GM19240 (cell line): ENCODE results near the gene AATF.
"Not testable (repeated sequence)": the region's sequence is repeated elsewhere in the genome, so short reads cannot be mapped to it uniquely, and the experiment has no call there.

Experiments used
- DNase-seq: peaks from one replicate; pipeline ENCODE4 v3.0.0; 2011; ENCODE audit warnings: low spot score; ENCODE audit not compliant: insufficient read length

The AATF gene

GRCh38 chr17:37073464-37073863 is 124.7 kb downstream of the AATF start:
- DNase-seq, result not testable (repeated sequence)

- no peak for DNase-seq
Observed at GRCh38 chr17:37079065-37079708, 130.4 kb downstream of the AATF start.

GRCh38 chr17:37079735-37080134 is 131.0 kb downstream of the AATF start:
- no peak for DNase-seq

- no peak for DNase-seq
Observed at GRCh38 chr17:37081287-37081686, 132.5 kb downstream of the AATF start.

GRCh38 chr17:37082311-37082860 is 133.6 kb downstream of the AATF start:
- DNase-seq, result no peak

- no peak for DNase-seq
Observed at GRCh38 chr17:37082985-37083384, 134.2 kb downstream of the AATF start.

GRCh38 chr17:37083456-37083855 is 134.7 kb downstream of the AATF start:
- no peak for DNase-seq

- DNase-seq, result no peak
Observed at GRCh38 chr17:37084372-37084771, 135.6 kb downstream of the AATF start.

GRCh38 chr17:37086334-37086733 is 137.6 kb downstream of the AATF start:
- DNase-seq, result no peak

GRCh38 chr17:37086948-37087347 is 138.2 kb downstream of the AATF start:
- no peak for DNase-seq

- DNase-seq, result no peak
Observed at GRCh38 chr17:37087683-37088082, 138.9 kb downstream of the AATF start.

- DNase-seq, result no peak
Observed at GRCh38 chr17:37088459-37088858, 139.7 kb downstream of the AATF start.

GRCh38 chr17:37088913-37089312 is 140.2 kb downstream of the AATF start:
- DNase-seq, result no peak

- peak; percentile 26 for DNase-seq
Observed at GRCh38 chr17:37089956-37090355, 141.2 kb downstream of the AATF start.

- no peak for DNase-seq
Observed at GRCh38 chr17:37090941-37091340, 142.2 kb downstream of the AATF start.

GRCh38 chr17:37092071-37092470 is 143.3 kb downstream of the AATF start:
- no peak for DNase-seq

GRCh38 chr17:37092701-37093100 is 143.9 kb downstream of the AATF start:
- DNase-seq, result no peak

GRCh38 chr17:37094391-37094790 is 145.6 kb downstream of the AATF start:
- no peak for DNase-seq

GRCh38 chr17:37096071-37096470 is 147.3 kb downstream of the AATF start:
- DNase-seq, result no peak

- DNase-seq, result no peak
Observed at GRCh38 chr17:37097154-37097553, 148.4 kb downstream of the AATF start.

- DNase-seq, result no peak
Observed at GRCh38 chr17:37098152-37098551, 149.4 kb downstream of the AATF start.

- DNase-seq, result no peak
Observed at GRCh38 chr17:37098910-37099664, 150.3 kb downstream of the AATF start.

GRCh38 chr17:37100231-37100630 is 151.5 kb downstream of the AATF start:
- no peak for DNase-seq
